ENCODE results near the gene TUBAL3. TPM values are rescaled to one million over a fixed set of nuclear protein-coding genes. Genes with fewer than 3 reads are reported as not detected.

TUBAL3 gene
- total RNA-seq, 1 donor from 2014 or later = not detected

DNA sequence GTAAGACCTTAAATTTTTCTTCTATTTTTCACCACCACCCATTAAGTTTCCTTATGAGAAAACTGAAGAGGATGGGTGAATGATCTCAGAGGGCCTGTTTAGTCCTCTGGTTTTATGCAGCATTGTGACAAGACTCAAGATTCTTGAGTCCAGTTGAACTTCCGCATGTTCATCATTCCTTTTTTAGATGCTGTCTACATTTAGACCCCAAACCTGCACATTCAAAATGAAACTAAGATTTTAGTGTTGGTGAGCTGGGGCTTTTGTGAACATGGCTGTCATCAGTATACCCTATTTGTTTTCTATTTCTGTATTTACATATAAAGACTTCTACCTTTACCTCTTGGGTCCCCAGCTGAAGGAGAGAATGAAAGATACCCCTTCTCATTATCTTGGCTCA lies 38.8 kb upstream of the TUBAL3 start:
- H3K27ac ChIP-seq = no peak overlapping the region
- TF ChIP-seq, protein P1, sequence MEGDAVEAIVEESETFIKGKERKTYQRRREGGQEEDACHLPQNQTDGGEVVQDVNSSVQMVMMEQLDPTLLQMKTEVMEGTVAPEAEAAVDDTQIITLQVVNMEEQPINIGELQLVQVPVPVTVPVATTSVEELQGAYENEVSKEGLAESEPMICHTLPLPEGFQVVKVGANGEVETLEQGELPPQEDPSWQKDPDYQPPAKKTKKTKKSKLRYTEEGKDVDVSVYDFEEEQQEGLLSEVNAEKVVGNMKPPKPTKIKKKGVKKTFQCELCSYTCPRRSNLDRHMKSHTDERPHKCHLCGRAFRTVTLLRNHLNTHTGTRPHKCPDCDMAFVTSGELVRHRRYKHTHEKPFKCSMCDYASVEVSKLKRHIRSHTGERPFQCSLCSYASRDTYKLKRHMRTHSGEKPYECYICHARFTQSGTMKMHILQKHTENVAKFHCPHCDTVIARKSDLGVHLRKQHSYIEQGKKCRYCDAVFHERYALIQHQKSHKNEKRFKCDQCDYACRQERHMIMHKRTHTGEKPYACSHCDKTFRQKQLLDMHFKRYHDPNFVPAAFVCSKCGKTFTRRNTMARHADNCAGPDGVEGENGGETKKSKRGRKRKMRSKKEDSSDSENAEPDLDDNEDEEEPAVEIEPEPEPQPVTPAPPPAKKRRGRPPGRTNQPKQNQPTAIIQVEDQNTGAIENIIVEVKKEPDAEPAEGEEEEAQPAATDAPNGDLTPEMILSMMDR (IDR thresholded peaks at IDR 0.05) = no peak
- DNase-seq (ENCODE audit: low spot score in 2 of 2) = no peak
- intact Hi-C loops (cut with DNase I) = loop anchor here (5.0 to 10.0 kb wide), 2 partner anchors 371 to 429 kb away; partner anchors contain the start of gene GDI2
- no peaks in the 10 kb centered on the region for H3K36me3 ChIP-seq
- no peaks in the 10 kb centered on the region for H3K27me3 ChIP-seq
- peaks cover 0 to 14% of the 10 kb centered on the region in 2 donors for H3K4me1 ChIP-seq
- no peaks in the 10 kb centered on the region for H3K9me3 ChIP-seq
- H3K4me3 ChIP-seq = no peak overlapping the region

DNA sequence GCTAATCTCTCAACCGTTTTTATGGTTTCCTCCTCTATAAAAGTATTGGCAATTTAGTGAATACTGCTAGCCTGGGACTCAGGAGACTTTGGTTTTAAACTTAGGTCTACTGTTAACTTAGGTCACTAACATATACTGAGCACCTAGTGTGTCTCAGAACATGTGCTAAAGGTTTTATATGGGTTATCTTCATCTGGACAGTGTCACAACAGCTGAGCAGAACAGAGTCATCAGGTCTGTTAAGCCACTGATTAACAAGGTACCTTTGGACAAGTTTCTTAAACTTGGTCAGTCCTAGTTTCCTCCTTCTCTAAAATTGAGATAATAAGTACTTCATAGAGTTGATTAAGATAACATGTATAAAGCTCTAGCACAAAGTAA lies 38.4 kb upstream of the TUBAL3 start:
- H3K36me3 ChIP-seq = no peaks in the 10 kb centered on the region
- no peaks in the 10 kb centered on the region for H3K9me3 ChIP-seq
- TF ChIP-seq, protein P1 (IDR thresholded peaks at IDR 0.05) = no peak
- H3K4me1 ChIP-seq = peaks cover 0 to 14% of the 10 kb centered on the region in 2 donors
- no peak overlapping the region for H3K27ac ChIP-seq
- no peak overlapping the region for H3K4me3 ChIP-seq
- no peak for DNase-seq (ENCODE audit: low spot score in 2 of 2)
- intact Hi-C loops (cut with DNase I) = loop anchor here (1.0 to 10.0 kb wide), 3 partner anchors 180 to 429 kb away; partner anchors contain the start of gene GDI2
- no peaks in the 10 kb centered on the region for H3K27me3 ChIP-seq

DNA sequence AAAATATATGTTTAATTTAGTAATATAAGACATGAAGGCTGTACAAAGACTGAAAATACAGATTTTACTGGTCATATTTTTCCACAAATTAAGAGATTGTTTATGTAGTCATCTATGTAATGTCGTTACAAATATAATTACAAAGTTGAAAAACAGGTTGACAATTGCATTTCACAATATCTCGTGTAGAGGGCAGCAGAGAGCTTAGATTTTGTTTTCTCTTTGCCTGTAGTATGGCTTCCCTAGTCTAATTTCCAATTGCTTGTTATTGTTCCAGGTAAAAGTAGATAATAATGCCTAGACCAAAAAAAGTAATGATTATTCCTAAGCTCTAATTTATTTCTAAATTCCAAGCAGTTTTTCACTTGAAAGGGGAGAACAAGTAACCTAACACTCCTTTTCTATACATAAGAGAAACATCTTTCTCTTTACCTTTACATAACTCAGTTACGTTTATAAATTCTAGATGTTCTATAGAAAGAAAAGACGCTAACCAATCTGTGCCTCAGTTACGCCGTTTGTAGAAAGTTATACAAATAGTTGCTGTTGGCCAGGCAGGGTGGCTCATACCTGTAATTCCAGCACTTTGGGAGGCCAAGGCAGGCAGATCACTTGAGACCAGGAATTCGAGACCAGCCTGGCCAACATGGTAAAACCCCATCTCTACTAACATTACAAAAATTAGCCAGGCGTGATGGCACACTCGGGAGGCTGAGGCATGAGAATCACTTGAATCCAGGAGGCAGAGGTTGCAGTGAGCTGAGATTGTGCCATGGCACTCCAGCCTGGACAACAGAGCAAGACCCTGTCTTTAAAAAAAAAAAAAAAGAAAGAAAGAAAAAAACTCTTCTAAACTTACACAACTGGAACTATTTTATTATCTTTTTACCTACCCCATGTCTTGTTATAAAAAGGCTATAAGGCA lies 37.7 kb upstream of the TUBAL3 start:
- no peak for DNase-seq (ENCODE audit: low spot score in 2 of 2)
- intact Hi-C loops (cut with DNase I) = loop anchor here (1.0 to 10.0 kb wide), 3 partner anchors 181 to 430 kb away; partner anchors contain the start of gene GDI2

DNA sequence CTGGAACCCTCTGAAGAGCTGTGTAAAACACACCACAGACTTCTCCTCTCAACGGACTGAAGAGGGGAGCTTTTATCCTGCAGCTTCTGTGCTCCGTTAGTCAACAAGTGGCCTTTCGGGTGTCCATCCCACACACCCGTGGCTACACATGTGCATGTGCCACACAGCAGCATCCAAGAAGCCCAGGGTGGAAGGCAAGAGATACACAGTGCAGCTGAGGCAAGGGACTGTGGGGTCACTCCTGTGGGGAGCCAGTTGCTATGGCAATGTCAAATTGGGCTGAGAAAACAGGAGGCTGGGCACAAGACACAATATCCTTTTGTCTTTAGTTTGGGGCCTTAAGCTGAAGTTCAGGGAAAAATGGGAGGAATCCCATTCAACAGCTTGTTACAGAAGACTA lies 36.5 kb upstream of the TUBAL3 start:
- peaks cover 0 to 24% of the 10 kb centered on the region in 2 donors for H3K4me1 ChIP-seq
- no peak for DNase-seq (ENCODE audit: low spot score in 2 of 2)
- no peaks in the 10 kb centered on the region for H3K27me3 ChIP-seq
- H3K4me3 ChIP-seq = no peak overlapping the region
- H3K27ac ChIP-seq = no peak overlapping the region
- TF ChIP-seq, protein P1 (IDR thresholded peaks at IDR 0.05) = no peak
- intact Hi-C loops (cut with DNase I) = loop anchor here (5.0 to 10.0 kb wide), 2 partner anchors 374 to 431 kb away; partner anchors contain the start of gene GDI2
- H3K36me3 ChIP-seq = no peaks in the 10 kb centered on the region
- no peaks in the 10 kb centered on the region for H3K9me3 ChIP-seq

More for the DNA sequence above, 37.7 kb upstream of the TUBAL3 start:
- no peaks in the 10 kb centered on the region for H3K9me3 ChIP-seq
- H3K27me3 ChIP-seq = no peaks in the 10 kb centered on the region
- no peak overlapping the region for H3K27ac ChIP-seq
- TF ChIP-seq, protein P1 (IDR thresholded peaks at IDR 0.05) = peak; percentile 52 to 80 (median 68)
- H3K36me3 ChIP-seq = no peaks in the 10 kb centered on the region
- H3K4me3 ChIP-seq = no peak overlapping the region
- peaks cover 0 to 20% of the 10 kb centered on the region in 2 donors for H3K4me1 ChIP-seq

DNA sequence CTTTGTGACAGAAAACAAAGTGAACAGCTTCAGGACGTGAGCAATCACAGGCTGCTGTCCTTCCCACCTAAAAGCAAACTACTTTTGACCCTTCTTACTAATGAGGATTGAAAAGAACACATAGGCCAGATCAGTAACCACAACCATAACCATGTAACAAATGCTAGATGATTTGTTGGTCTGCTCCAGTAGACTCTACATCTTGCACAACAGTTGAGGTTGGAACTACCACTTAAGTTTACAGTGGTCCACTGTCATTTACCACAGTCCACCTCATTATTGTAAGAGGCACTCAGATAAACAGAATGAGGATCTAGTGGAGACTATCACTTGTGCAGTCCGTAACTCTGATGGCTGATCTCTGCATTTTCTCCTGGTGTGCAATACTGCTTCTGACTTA lies 35.6 kb upstream of the TUBAL3 start:
- peaks cover 0 to 21% of the 10 kb centered on the region in 2 donors for H3K4me1 ChIP-seq
- H3K27me3 ChIP-seq = no peaks in the 10 kb centered on the region
- TF ChIP-seq, protein P1 (IDR thresholded peaks at IDR 0.05) = no peak
- no peak overlapping the region for H3K4me3 ChIP-seq
- no peaks in the 10 kb centered on the region for H3K36me3 ChIP-seq
- intact Hi-C loops (cut with DNase I) = loop anchor here (5.0 to 10.0 kb wide), 2 partner anchors 375 to 432 kb away; partner anchors contain the start of gene GDI2
- DNase-seq (ENCODE audit: low spot score in 2 of 2) = no peak
- no peak overlapping the region for H3K27ac ChIP-seq
- H3K9me3 ChIP-seq = no peaks in the 10 kb centered on the region
